BE2C (cell line): ENCODE data around the gene KCNMA1.

Experiments used
- DNase-seq: peaks from one replicate; pipeline ENCODE4 v3.0.0-alpha.2; 2020
- H3K27me3 ChIP-seq: fragments of 250-450 bp; sonication (Bioruptor Pico); 2 replicates; pipeline ENCODE4 v1.5.1; 2020; ENCODE audit warnings: mild to moderate bottlenecking
- H3K36me3 ChIP-seq: fragments of 250-450 bp; sonication (Bioruptor Pico); 2 replicates; pipeline ENCODE4 v1.5.1; 2020; ENCODE audit warnings: mild to moderate bottlenecking
- H3K4me1 ChIP-seq: fragments of 250-450 bp; sonication (Bioruptor Pico); 2 replicates; pipeline ENCODE4 v1.5.1; 2020
- H3K4me3 ChIP-seq: 2 replicates; pipeline ENCODE4 v1.5.1; 2011; ENCODE audit warnings: low read depth, low read length
- H3K9me3 ChIP-seq: fragments of 250-450 bp; sonication (Bioruptor Pico); 2 replicates; pipeline ENCODE4 v1.5.1; 2020
- CTCF ChIP-seq: IDR thresholded peaks from 2 replicates; pipeline ENCODE4 v1.5.1; 2012; ENCODE audit warnings: mild to moderate bottlenecking, low read depth, low read length

KCNMA1 gene

GRCh38 chr10:76974017-76974691 is 663.5 kb downstream of the KCNMA1 start:
- H3K4me1 ChIP-seq = peaks cover 20% of the 10 kb centered on the region
- no peaks in the 10 kb centered on the region for H3K27me3 ChIP-seq
- H3K4me3 ChIP-seq = no peak overlapping the region
- no peak for TF ChIP-seq CTCF
- no peak for DNase-seq
- no peaks in the 10 kb centered on the region for H3K36me3 ChIP-seq
- H3K9me3 ChIP-seq = no peaks in the 10 kb centered on the region

- Histone ChIP-seq H3K27me3 (no peaks in the 10 kb centered on the region), H3K4me3 (no peak overlapping the region), H3K4me1 (peaks cover 20% of the 10 kb centered on the region), H3K36me3 (no peaks in the 10 kb centered on the region), H3K9me3 (no peaks in the 10 kb centered on the region)
- no peak for TF ChIP-seq CTCF
- no peak for DNase-seq
Observed at GRCh38 chr10:76973091-76974016, 664.3 kb downstream of the KCNMA1 start.

GRCh38 chr10:76972541-76972940 is 665.1 kb downstream of the KCNMA1 start:
- H3K9me3 ChIP-seq = no peaks in the 10 kb centered on the region
- H3K27me3 ChIP-seq = no peaks in the 10 kb centered on the region
- no peak overlapping the region for H3K4me3 ChIP-seq
- H3K4me1 ChIP-seq = peaks cover 20% of the 10 kb centered on the region
- no peak for DNase-seq
- H3K36me3 ChIP-seq = no peaks in the 10 kb centered on the region
- no peak for TF ChIP-seq CTCF

GRCh38 chr10:76971547-76972170 is 665.9 kb downstream of the KCNMA1 start:
- TF ChIP-seq CTCF = no peak
- peaks cover 20% of the 10 kb centered on the region for H3K4me1 ChIP-seq

GRCh38 chr10:76970711-76971519 is 666.7 kb downstream of the KCNMA1 start:
- no peak for TF ChIP-seq CTCF

More at GRCh38 chr10:76971547-76972170, 665.9 kb downstream of the KCNMA1 start:
- H3K27me3 ChIP-seq = no peaks in the 10 kb centered on the region
- H3K9me3 ChIP-seq = no peaks in the 10 kb centered on the region
- peak; percentile 25 for DNase-seq
- no peak overlapping the region for H3K4me3 ChIP-seq
- H3K36me3 ChIP-seq = no peaks in the 10 kb centered on the region

More at GRCh38 chr10:76970711-76971519, 666.7 kb downstream of the KCNMA1 start:
- Histone ChIP-seq H3K27me3 (no peaks in the 10 kb centered on the region), H3K4me1 (peaks cover 20% of the 10 kb centered on the region), H3K4me3 (no peak overlapping the region), H3K9me3 (no peaks in the 10 kb centered on the region), H3K36me3 (no peaks in the 10 kb centered on the region)
- DNase-seq = no peak
